A549 (cell line): Measurements from ENCODE around the gene LYL1. TPM values are rescaled to one million over a fixed set of nuclear protein-coding genes. Genes with fewer than 3 reads are reported as not detected.
A peak's percentile ranks its signal among the peaks of the same experiment; 100 is the strongest.

ENCODE experiments used
- ATAC-seq, 2 experiments: fragments of 200-7000 bp in 1 of 2; fragments of >200 bp in 1 of 2; cut with Nextera tagmentation in 1 of 2; cut with Tn5 transposase in 1 of 2; 3 replicates each; pipeline versions ENCODE4 v1.8.0 to v1.9.1; 2018 to 2020; ENCODE audit warnings: mild to moderate bottlenecking in 1 of 2, moderate library complexity in 1 of 2
- CTCF ChIA-PET: fragments of 300-600 bp; sonication (Branson Sonifier 250); formaldehyde crosslinking; extraction: SDS; loops from one replicate; lab custom pipeline; 2021; ENCODE audit warnings: antibody characterized with exemption, inconsistent platforms; lab: Yijun Ruan, JAX
- POLR2A ChIA-PET: fragments of 350-600 bp; formaldehyde crosslinking; extraction: SDS; loops from one replicate; lab custom pipeline; 2021; ENCODE audit warnings: antibody characterized with exemption, inconsistent platforms; lab: Yijun Ruan, JAX
- DNase-seq, 2 experiments: peaks; one replicate each; pipeline versions ENCODE4 v3.0.0 to v3.0.0-alpha.2; 2011 to 2016; ENCODE audit warnings: low read depth in 1 of 2, low spot score in 1 of 2
- FAIRE-seq: peaks from 2 replicates; lab custom pipeline; 2011; peaks lifted over from hg19 to GRCh38; lab: Jason Lieb, UNC
- H3K27ac ChIP-seq, 2 experiments: fragments of >200 bp; sonication (Bioruptor Twin); formaldehyde crosslinking; 3 replicates each; pipeline ENCODE4 v1.5.1; 2016 to 2017
- H3K4me1 ChIP-seq: fragments of >200 bp; sonication (Bioruptor Twin); formaldehyde crosslinking; 3 replicates; pipeline ENCODE4 v1.6.1; 2016
- H3K4me2 ChIP-seq: fragments of >200 bp; sonication (Bioruptor Twin); formaldehyde crosslinking; 3 replicates; pipeline ENCODE4 v1.6.1; 2016
- H3K4me3 ChIP-seq: fragments of >200 bp; sonication (Bioruptor Twin); formaldehyde crosslinking; 3 replicates; pipeline ENCODE4 v1.5.1; 2016
- H3K9me3 ChIP-seq: fragments of >200 bp; sonication (Bioruptor Twin); formaldehyde crosslinking; 3 replicates; pipeline ENCODE4 v1.6.1; 2016
- BHLHE40 ChIP-seq: IDR thresholded peaks from 2 replicates; pipeline ENCODE4 v1.6.1; 2012; ENCODE audit warnings: low read depth, low read length, inconsistent platforms
- CBX2 ChIP-seq: fragments of 200-600 bp; sonication (generic); IDR thresholded peaks from 2 replicates; pipeline ENCODE4 v1.6.1; 2016; ENCODE audit warnings: low read depth, mild to moderate bottlenecking, borderline replicate concordance
- CBX8 ChIP-seq: fragments of 200-600 bp; sonication (generic); IDR thresholded peaks from 2 replicates; pipeline ENCODE4 v1.6.1; 2016
- CEBPB ChIP-seq, 2 experiments: fragments of >200 bp in 1 of 2; sonication (Bioruptor Twin) in 1 of 2; formaldehyde crosslinking in 1 of 2; IDR thresholded peaks; 2 replicates each; pipeline ENCODE4 v1.6.1; 2012 to 2016
- EHF ChIP-seq: fragments of 250-450 bp; sonication (Bioruptor Pico); IDR thresholded peaks from 2 replicates; pipeline ENCODE4 v1.5.0; 2020; ENCODE audit warnings: mild to moderate bottlenecking
- EP300 ChIP-seq, 2 experiments: fragments of >200 bp; sonication (Bioruptor Twin); formaldehyde crosslinking; IDR thresholded peaks; 2 replicates in 1 of 2; 3 replicates in 1 of 2; pipeline ENCODE4 v1.6.1; 2016 to 2017
- ESRRA ChIP-seq: fragments of 150-350 bp; IDR thresholded peaks from 2 replicates; pipeline ENCODE4 v1.6.1; 2014; ENCODE audit warnings: mild to moderate bottlenecking, low read length, borderline replicate concordance
- FOSB ChIP-seq: fragments of 250-450 bp; sonication (Bioruptor Pico); IDR thresholded peaks from 2 replicates; pipeline ENCODE4 v1.5.0; 2020; ENCODE audit warnings: mild to moderate bottlenecking, moderate library complexity
- FOSL2 ChIP-seq, 2 experiments: fragments of 450-650 bp in 1 of 2; fragments of >200 bp in 1 of 2; sonication (Bioruptor Twin) in 1 of 2; formaldehyde crosslinking; IDR thresholded peaks; 2 replicates each; pipeline versions ENCODE4 v1.5.0 to v1.6.1; 2016 to 2020; ENCODE audit warnings: mild to moderate bottlenecking in 1 of 2, moderate library complexity in 1 of 2
- FOXS1 ChIP-seq: fragments of 250-450 bp; sonication (Bioruptor Pico); IDR thresholded peaks from 2 replicates; pipeline ENCODE4 v1.5.0; 2020; ENCODE audit warnings: mild to moderate bottlenecking, moderate library complexity
- GATA3 ChIP-seq: IDR thresholded peaks from 2 replicates; pipeline ENCODE4 v1.6.1; 2012; ENCODE audit warnings: borderline replicate concordance
- HDAC2 ChIP-seq: fragments of 200-600 bp; sonication (generic); IDR thresholded peaks from 2 replicates; pipeline ENCODE4 v1.6.1; 2016
- HOXB13 ChIP-seq: fragments of 250-450 bp; sonication (Bioruptor Pico); IDR thresholded peaks from 2 replicates; pipeline ENCODE4 v1.5.0; 2020; ENCODE audit warnings: low read depth, mild to moderate bottlenecking, moderate library complexity
- JUNB ChIP-seq: fragments of >200 bp; sonication (Bioruptor Twin); formaldehyde crosslinking; IDR thresholded peaks from 2 replicates; pipeline ENCODE4 v1.6.1; 2016
- KDM1A ChIP-seq: fragments of 200-600 bp; sonication (generic); IDR thresholded peaks from 2 replicates; pipeline ENCODE4 v1.6.1; 2016; ENCODE audit warnings: low read depth, mild to moderate bottlenecking
- KDM5A ChIP-seq: fragments of 200-600 bp; sonication (generic); IDR thresholded peaks from 2 replicates; pipeline ENCODE4 v1.6.1; 2016; ENCODE audit warnings: antibody characterized with exemption, mild to moderate bottlenecking
- MAFK ChIP-seq: fragments of 450-650 bp; IDR thresholded peaks from 2 replicates; pipeline ENCODE4 v1.6.1; 2014; ENCODE audit not compliant: partially characterized antibody
- NFE2L2 ChIP-seq: fragments of 150-350 bp; conservative IDR thresholded peaks from 2 replicates; pipeline ENCODE4 v1.6.1; 2014; ENCODE audit warnings: low read length
- NR3C1 ChIP-seq: fragments of >200 bp; sonication (Bioruptor Twin); formaldehyde crosslinking; IDR thresholded peaks from 3 replicates; pipeline ENCODE4 v1.6.1; 2017
- PHF8 ChIP-seq: fragments of 200-600 bp; sonication (generic); IDR thresholded peaks from 2 replicates; pipeline ENCODE4 v1.6.1; 2016; ENCODE audit warnings: low read depth, mild to moderate bottlenecking, antibody characterized with exemption, moderate library complexity, borderline replicate concordance
- POLR2A ChIP-seq: IDR thresholded peaks from 2 replicates; pipeline ENCODE4 v1.6.1; 2012; ENCODE audit warnings: mild to moderate bottlenecking, low read length
- RAD21 ChIP-seq, 2 experiments: fragments of >200 bp in 1 of 2; sonication (Bioruptor Twin) in 1 of 2; formaldehyde crosslinking in 1 of 2; IDR thresholded peaks in 1 of 2; conservative IDR thresholded peaks in 1 of 2; 2 replicates in 1 of 2; 3 replicates in 1 of 2; pipeline ENCODE4 v1.6.1; 2012 to 2018; ENCODE audit warnings: inconsistent platforms in 1 of 2
- RCOR1 ChIP-seq: fragments of 150-350 bp; IDR thresholded peaks from 2 replicates; pipeline ENCODE4 v1.6.1; 2014; ENCODE audit warnings: antibody characterized with exemption, low read length, low read depth
- RFX5 ChIP-seq: fragments of 450-650 bp; IDR thresholded peaks from 2 replicates; pipeline ENCODE4 v1.7.1; 2014; ENCODE audit warnings: antibody characterized with exemption, mild to moderate bottlenecking, moderate library complexity
- SREBF2 ChIP-seq: fragments of 450-650 bp; IDR thresholded peaks from 2 replicates; pipeline ENCODE4 v1.6.1; 2014; ENCODE audit warnings: mild to moderate bottlenecking, moderate library complexity
- TFCP2L1 ChIP-seq: fragments of 250-450 bp; sonication (Bioruptor Pico); IDR thresholded peaks from 2 replicates; pipeline ENCODE4 v1.5.0; 2021; ENCODE audit warnings: mild to moderate bottlenecking
- TP53 ChIP-seq: fragments of 250-450 bp; sonication (Bioruptor Pico); IDR thresholded peaks from 2 replicates; pipeline ENCODE4 v1.5.0; 2021; ENCODE audit warnings: mild to moderate bottlenecking, moderate library complexity
- ZFP36 ChIP-seq: fragments of 450-650 bp; IDR thresholded peaks from 2 replicates; pipeline ENCODE4 v1.6.1; 2014; ENCODE audit warnings: borderline replicate concordance; ENCODE audit not compliant: partially characterized antibody
- ZNF302 ChIP-seq: fragments of 250-450 bp; sonication (Bioruptor Pico); IDR thresholded peaks from 2 replicates; pipeline ENCODE4 v1.9.0; 2021; ENCODE audit warnings: inconsistent platforms, mild to moderate bottlenecking, moderate library complexity
- ZSCAN20 ChIP-seq: fragments of 250-450 bp; sonication (Bioruptor Pico); IDR thresholded peaks from 2 replicates; pipeline ENCODE4 v1.8.0; 2022; ENCODE audit warnings: mild to moderate bottlenecking, moderate library complexity
- WGBS: methylation state at CpG from one replicate; pipeline ENCODE4 v1.1.6; 2017; ENCODE audit errors: missing lambda C conversion rate; 5-methylcytosine and 5-hydroxymethylcytosine counted together
- polyA plus RNA-seq, 4 experiments: library from polyadenylated mRNA; depleted of rRNA in 3 of 4; stranded (reverse); fragments of >200 nt; fragmentation: RNase III in 1 of 4; extraction: RNeasy Plus Mini Kit Qiagen cat#74134 plus additional on column Dnase treatment in 1 of 4; gene quantifications; 2 replicates in 3 of 4; 3 replicates in 1 of 4; pipeline ENCODE4 v1.2.3, GENCODE V29; 2011 to 2017
- TF ChIP-seq, protein P1 (sequence below): fragments of >200 bp; sonication (Bioruptor Twin); formaldehyde crosslinking; IDR thresholded peaks from 3 replicates; pipeline ENCODE4 v1.6.1; 2016
- TF ChIP-seq, protein P2 (sequence below): IDR thresholded peaks from 2 replicates; pipeline ENCODE4 v1.6.1; 2012; ENCODE audit warnings: low read depth, borderline replicate concordance
- TF ChIP-seq, protein P3 (sequence below): fragments of 250-450 bp; sonication (Bioruptor Pico); IDR thresholded peaks from 2 replicates; pipeline ENCODE4 v1.5.0; 2021; ENCODE audit warnings: mild to moderate bottlenecking, moderate library complexity, borderline replicate concordance
- TF ChIP-seq, protein P4 (sequence below): fragments of 450-650 bp; IDR thresholded peaks from 2 replicates; pipeline ENCODE4 v1.6.1; 2014; ENCODE audit warnings: antibody characterized with exemption
- TF ChIP-seq, protein P5 (sequence below): IDR thresholded peaks from 2 replicates; pipeline ENCODE4 v1.6.1; 2012
- TF ChIP-seq, protein P6 (sequence below): IDR thresholded peaks from 2 replicates; pipeline ENCODE4 v1.6.1; 2012
- TF ChIP-seq, protein P7 (sequence below): fragments of >200 bp; sonication (Bioruptor Twin); formaldehyde crosslinking; IDR thresholded peaks from 2 replicates; pipeline ENCODE4 v1.6.1; 2016

Gene LYL1
- polyA plus RNA-seq, 2 of the 4 experiments (the other 2 are of a cell fraction): 0.26 to 0.39 TPM

DNA sequence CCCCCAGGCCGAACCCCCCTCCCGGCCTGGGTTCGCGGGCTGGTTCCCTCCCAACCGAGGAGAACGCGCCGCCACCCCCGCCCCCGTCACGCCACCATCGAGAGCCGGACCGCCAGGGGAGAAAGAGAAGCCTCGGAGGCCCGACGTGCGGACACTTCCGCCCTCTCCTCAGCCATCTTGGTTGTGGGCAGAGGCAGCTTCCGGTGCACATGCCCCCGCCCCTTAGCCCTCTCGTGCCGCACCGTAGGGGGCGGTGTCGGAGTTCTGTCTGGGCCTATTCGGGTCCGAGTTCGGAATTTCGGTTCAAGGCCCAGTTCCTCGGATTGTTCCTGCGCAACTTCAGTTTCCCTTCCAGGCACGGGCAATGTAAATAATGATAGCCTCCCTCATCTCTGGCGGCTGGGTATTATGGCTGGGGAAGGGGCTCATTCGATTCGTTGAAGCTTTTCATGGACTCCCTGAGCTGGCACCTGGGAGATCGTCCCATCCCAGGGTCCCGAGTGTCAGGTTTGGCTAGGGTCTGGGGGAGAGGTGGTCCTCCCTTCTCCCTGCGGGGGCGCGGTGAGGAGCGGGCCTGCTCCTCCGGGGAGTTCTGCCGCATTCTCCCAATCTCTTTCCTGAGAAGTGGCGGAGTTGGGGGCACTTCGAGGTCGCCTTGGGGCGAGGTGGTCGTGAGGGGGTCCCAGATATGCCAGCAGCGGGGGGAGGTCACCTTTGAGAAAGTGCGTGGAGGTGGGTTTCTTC is 47.7 kb upstream of the LYL1 start, which contains the start of the genes IER2 and STX10:
TSS of gene IER2 (plus strand) at position 225 of the 744 bp plus-strand sequence. CDS start 2,776 bp downstream, outside the sequence.
TSS of gene STX10 (minus strand) at position 189 of the 744 bp plus-strand sequence. CDS start 202 bp downstream, outside the sequence.
- Histone ChIP-seq H3K4me2 (peak within 1 kb of the TSS; percentile 98), H3K27ac (peak within 1 kb of the TSS; percentile 99 to 100), H3K4me3 (peak within 1 kb of the TSS; percentile 95), H3K9me3 (no peaks in the 10 kb centered on the region), H3K4me1 (peaks cover 8% of the 10 kb centered on the region; the same call in 1 of the 3 replicates)
- FAIRE-seq (no peak), ATAC-seq (peak; percentile 59 to 67), DNase-seq (peak; percentile 82 to 94)
- ChIA-PET POLR2A (interaction anchor here (1.0 to 3.2 kb wide), 3 partner anchors 13 to 30 kb away, joined by 3 to 40 read pairs (median 25); no protein-coding TSS in a partner anchor), CTCF (interaction anchor here (0.6 to 2.5 kb wide), 13 partner anchors 13 to 185 kb away, joined by 3 to 12 read pairs (median 4); no protein-coding TSS in a partner anchor)
- 0% methylated on average over 14 of the region's 51 CpGs for WGBS
- no peak for TF ChIP-seq ESRRA
- no peak for TF ChIP-seq ZFP36
- TF ChIP-seq ZNF302 (CRISPR knock-in tag): no peak
- TF ChIP-seq RAD21 (conservative IDR thresholded peaks at IDR 0.05 in 1 of 2, IDR thresholded peaks at IDR 0.05 in 1 of 2): peak in 1 of 2 experiments; percentile 31; a peak in 2 of 5 replicates
- TF ChIP-seq CBX2: no peak
- TF ChIP-seq, protein P1, sequence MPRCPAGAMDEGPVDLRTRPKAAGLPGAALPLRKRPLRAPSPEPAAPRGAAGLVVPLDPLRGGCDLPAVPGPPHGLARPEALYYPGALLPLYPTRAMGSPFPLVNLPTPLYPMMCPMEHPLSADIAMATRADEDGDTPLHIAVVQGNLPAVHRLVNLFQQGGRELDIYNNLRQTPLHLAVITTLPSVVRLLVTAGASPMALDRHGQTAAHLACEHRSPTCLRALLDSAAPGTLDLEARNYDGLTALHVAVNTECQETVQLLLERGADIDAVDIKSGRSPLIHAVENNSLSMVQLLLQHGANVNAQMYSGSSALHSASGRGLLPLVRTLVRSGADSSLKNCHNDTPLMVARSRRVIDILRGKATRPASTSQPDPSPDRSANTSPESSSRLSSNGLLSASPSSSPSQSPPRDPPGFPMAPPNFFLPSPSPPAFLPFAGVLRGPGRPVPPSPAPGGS: 0 out of 3 replicates have a peak, but pooled peaks have one; percentile 23
- TF ChIP-seq MAFK: no peak
- TF ChIP-seq RFX5: no peak
- no peak for TF ChIP-seq ZSCAN20
- TF ChIP-seq HOXB13 (CRISPR knock-in tag): no peak
- TF ChIP-seq HDAC2: no peak
- no peak for TF ChIP-seq EP300 (IDR thresholded peaks at IDR 0.05)
- no peak for TF ChIP-seq NFE2L2
- TF ChIP-seq FOSL2 (IDR thresholded peaks at IDR 0.05): no peak
- no peak for TF ChIP-seq FOSL2 (CRISPR knock-in tag; IDR thresholded peaks at IDR 0.05)
- TF ChIP-seq, protein P2, sequence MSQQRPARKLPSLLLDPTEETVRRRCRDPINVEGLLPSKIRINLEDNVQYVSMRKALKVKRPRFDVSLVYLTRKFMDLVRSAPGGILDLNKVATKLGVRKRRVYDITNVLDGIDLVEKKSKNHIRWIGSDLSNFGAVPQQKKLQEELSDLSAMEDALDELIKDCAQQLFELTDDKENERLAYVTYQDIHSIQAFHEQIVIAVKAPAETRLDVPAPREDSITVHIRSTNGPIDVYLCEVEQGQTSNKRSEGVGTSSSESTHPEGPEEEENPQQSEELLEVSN: no peak
- no peak for TF ChIP-seq NR3C1
- TF ChIP-seq SREBF2: no peak
- no peak for TF ChIP-seq CBX8
- no peak for TF ChIP-seq GATA3
- TF ChIP-seq JUNB: no peak
- TF ChIP-seq CEBPB (IDR thresholded peaks at IDR 0.05): no peak
- TF ChIP-seq FOXS1 (CRISPR knock-in tag): no peak
- TF ChIP-seq, protein P3, sequence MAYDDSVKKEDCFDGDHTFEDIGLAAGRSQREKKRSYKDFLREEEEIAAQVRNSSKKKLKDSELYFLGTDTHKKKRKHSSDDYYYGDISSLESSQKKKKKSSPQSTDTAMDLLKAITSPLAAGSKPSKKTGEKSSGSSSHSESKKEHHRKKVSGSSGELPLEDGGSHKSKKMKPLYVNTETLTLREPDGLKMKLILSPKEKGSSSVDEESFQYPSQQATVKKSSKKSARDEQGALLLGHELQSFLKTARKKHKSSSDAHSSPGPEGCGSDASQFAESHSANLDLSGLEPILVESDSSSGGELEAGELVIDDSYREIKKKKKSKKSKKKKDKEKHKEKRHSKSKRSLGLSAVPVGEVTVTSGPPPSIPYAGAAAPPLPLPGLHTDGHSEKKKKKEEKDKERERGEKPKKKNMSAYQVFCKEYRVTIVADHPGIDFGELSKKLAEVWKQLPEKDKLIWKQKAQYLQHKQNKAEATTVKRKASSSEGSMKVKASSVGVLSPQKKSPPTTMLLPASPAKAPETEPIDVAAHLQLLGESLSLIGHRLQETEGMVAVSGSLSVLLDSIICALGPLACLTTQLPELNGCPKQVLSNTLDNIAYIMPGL (CRISPR knock-in tag): no peak
- no peak for TF ChIP-seq FOSB
- no peak for TF ChIP-seq RCOR1
- TF ChIP-seq POLR2A: peak; percentile 35
- TF ChIP-seq, protein P4, sequence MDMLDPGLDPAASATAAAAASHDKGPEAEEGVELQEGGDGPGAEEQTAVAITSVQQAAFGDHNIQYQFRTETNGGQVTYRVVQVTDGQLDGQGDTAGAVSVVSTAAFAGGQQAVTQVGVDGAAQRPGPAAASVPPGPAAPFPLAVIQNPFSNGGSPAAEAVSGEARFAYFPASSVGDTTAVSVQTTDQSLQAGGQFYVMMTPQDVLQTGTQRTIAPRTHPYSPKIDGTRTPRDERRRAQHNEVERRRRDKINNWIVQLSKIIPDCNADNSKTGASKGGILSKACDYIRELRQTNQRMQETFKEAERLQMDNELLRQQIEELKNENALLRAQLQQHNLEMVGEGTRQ: peak; percentile 32
- TF ChIP-seq BHLHE40: peak; percentile 87
- TF ChIP-seq, protein P5, sequence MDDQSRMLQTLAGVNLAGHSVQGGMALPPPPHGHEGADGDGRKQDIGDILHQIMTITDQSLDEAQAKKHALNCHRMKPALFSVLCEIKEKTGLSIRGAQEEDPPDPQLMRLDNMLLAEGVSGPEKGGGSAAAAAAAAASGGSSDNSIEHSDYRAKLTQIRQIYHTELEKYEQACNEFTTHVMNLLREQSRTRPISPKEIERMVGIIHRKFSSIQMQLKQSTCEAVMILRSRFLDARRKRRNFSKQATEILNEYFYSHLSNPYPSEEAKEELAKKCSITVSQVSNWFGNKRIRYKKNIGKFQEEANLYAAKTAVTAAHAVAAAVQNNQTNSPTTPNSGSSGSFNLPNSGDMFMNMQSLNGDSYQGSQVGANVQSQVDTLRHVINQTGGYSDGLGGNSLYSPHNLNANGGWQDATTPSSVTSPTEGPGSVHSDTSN: no peak
- TF ChIP-seq PHF8: peak; percentile 8; the same call in 1 of the 2 replicates
- TF ChIP-seq TP53 (CRISPR knock-in tag): 0 out of 2 replicates have a peak, but pooled peaks have one; percentile 45
- TF ChIP-seq TFCP2L1 (CRISPR knock-in tag): 0 out of 2 replicates have a peak, but pooled peaks have one; percentile 8
- no peak for TF ChIP-seq EHF (CRISPR knock-in tag)
- TF ChIP-seq, protein P6, sequence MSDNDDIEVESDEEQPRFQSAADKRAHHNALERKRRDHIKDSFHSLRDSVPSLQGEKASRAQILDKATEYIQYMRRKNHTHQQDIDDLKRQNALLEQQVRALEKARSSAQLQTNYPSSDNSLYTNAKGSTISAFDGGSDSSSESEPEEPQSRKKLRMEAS: peak; percentile 84
- 0 out of 2 replicates have a peak, but pooled peaks have one; percentile 2 for TF ChIP-seq KDM5A
- TF ChIP-seq, protein P7, sequence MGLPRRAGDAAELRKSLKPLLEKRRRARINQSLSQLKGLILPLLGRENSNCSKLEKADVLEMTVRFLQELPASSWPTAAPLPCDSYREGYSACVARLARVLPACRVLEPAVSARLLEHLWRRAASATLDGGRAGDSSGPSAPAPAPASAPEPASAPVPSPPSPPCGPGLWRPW: no peak
- no peak for TF ChIP-seq KDM1A
